Ishikawa (cell line): ENCODE measurements around the gene HSD17B14.

Experiments used
- CEBPB ChIP-seq: IDR thresholded peaks from 2 replicates; pipeline ENCODE4 v1.6.1; 2012
- CREB1 ChIP-seq: IDR thresholded peaks from 2 replicates; pipeline ENCODE4 v1.6.1; 2012; ENCODE audit warnings: low read depth
- EGR1 ChIP-seq: IDR thresholded peaks from 2 replicates; pipeline ENCODE4 v1.6.1; 2012
- EP300 ChIP-seq: IDR thresholded peaks from 2 replicates; pipeline ENCODE4 v1.6.1; 2012; ENCODE audit warnings: borderline replicate concordance
- FOXM1 ChIP-seq: IDR thresholded peaks from 2 replicates; pipeline ENCODE4 v1.6.1; 2012; ENCODE audit warnings: low read depth, borderline replicate concordance
- MAX ChIP-seq: IDR thresholded peaks from 2 replicates; pipeline ENCODE4 v1.6.1; 2012
- NFIC ChIP-seq: IDR thresholded peaks from 2 replicates; pipeline ENCODE4 v1.6.1; 2012
- RAD21 ChIP-seq: IDR thresholded peaks from 2 replicates; pipeline ENCODE4 v1.6.1; 2012; ENCODE audit warnings: low read depth
- REST ChIP-seq: IDR thresholded peaks from 2 replicates; pipeline ENCODE4 v1.6.1; 2012; ENCODE audit warnings: low read depth, mild to moderate bottlenecking
- TAF1 ChIP-seq: IDR thresholded peaks from 2 replicates; pipeline ENCODE4 v1.6.1; 2012; ENCODE audit warnings: low read depth, mild to moderate bottlenecking
- TCF12 ChIP-seq: IDR thresholded peaks from 2 replicates; pipeline ENCODE4 v1.6.1; 2012; ENCODE audit warnings: low read depth
- TEAD4 ChIP-seq: IDR thresholded peaks from 2 replicates; pipeline ENCODE4 v1.6.1; 2012
- YY1 ChIP-seq: IDR thresholded peaks from 2 replicates; pipeline ENCODE4 v1.6.1; 2012; ENCODE audit warnings: low read depth
- ZBTB7A ChIP-seq: IDR thresholded peaks from 2 replicates; pipeline ENCODE4 v1.6.1; 2012; ENCODE audit warnings: low read depth

GRCh38 chr19:48830965-48831364 lies 5.3 kb downstream of the HSD17B14 start:
- TF ChIP-seq EP300 (no peak), CEBPB (no peak), RAD21 (no peak), REST (no peak), TAF1 (no peak), TCF12 (no peak), FOXM1 (no peak), MAX (no peak), YY1 (no peak), NFIC (no peak), EGR1 (no peak), ZBTB7A (no peak), CREB1 (no peak), TEAD4 (no peak)
